H1 (cell line): ENCODE data around the gene CLCA1.

ENCODE experiments used
- ASH2L ChIP-seq: fragments of 200-600, 300-600 bp; sonication (generic); IDR thresholded peaks from one replicate; pipeline ENCODE4 v1.7.1; 2017; ENCODE audit warnings: low read length
- CBX8 ChIP-seq: fragments of 300-800, 300-1000 bp; sonication (generic); IDR thresholded peaks from 2 replicates; pipeline ENCODE4 v1.7.1; 2016; ENCODE audit warnings: low read depth, low read length, borderline replicate concordance
- CHD1 ChIP-seq: IDR thresholded peaks from 2 replicates; pipeline ENCODE4 v1.6.1; 2012; ENCODE audit warnings: low read depth, low read length, improper control_type of control experiment
- EP300 ChIP-seq, 2 experiments: IDR thresholded peaks; 1 replicate in 1 of 2; 2 replicates in 1 of 2; pipeline ENCODE4 v1.6.1; 2011 to 2012; ENCODE audit warnings: low read depth in 2 of 2, low read length in 2 of 2, mild to moderate bottlenecking in 2 of 2, borderline replicate concordance in 1 of 2, inconsistent platforms in 1 of 2, moderate library complexity in 1 of 2
- KDM1A ChIP-seq: fragments of 200-600, 300-600 bp; sonication (generic); IDR thresholded peaks from 2 replicates; pipeline ENCODE4 v1.7.1; 2016; ENCODE audit warnings: mild to moderate bottlenecking, low read length, borderline replicate concordance
- RXRA ChIP-seq: IDR thresholded peaks from 2 replicates; pipeline ENCODE4 v1.6.1; 2011; ENCODE audit warnings: low read depth, mild to moderate bottlenecking, low read length, moderate library complexity; ENCODE audit not compliant: insufficient read depth
- ZNF274 ChIP-seq: IDR thresholded peaks from 2 replicates; pipeline ENCODE4 v1.7.0; 2012; ENCODE audit warnings: low read length, borderline replicate concordance; ENCODE audit errors: extremely low read depth
- TF ChIP-seq, protein P1 (sequence below): IDR thresholded peaks from 2 replicates; pipeline ENCODE4 v1.6.1; 2011; ENCODE audit warnings: low read depth, mild to moderate bottlenecking, low read length; ENCODE audit not compliant: insufficient read depth

DNA sequence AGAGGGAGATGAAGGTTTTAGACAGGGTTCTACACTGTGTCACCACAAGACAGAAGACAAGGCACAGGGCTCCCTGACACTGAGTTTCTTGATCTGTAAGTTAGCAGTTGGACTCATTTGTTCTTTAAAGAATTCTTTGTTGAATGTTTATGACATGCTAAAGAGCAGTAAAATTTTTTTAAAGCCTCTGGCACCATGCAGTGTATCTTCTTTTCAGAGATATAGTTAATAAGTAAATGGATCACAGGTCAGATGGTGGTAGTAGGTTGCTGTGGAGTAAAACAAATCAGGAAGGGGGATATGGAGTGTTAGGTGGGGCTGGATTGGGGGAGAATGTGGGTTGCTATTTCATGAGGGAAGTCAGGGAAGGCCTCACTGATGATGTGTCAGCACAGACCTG, 80.1 kb downstream of the CLCA1 start:
- TF ChIP-seq, protein P1, sequence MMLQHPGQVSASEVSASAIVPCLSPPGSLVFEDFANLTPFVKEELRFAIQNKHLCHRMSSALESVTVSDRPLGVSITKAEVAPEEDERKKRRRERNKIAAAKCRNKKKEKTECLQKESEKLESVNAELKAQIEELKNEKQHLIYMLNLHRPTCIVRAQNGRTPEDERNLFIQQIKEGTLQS, result no peak
- TF ChIP-seq CBX8, result no peak
- no peak for TF ChIP-seq CHD1
- TF ChIP-seq RXRA, result no peak
- no peak for TF ChIP-seq EP300 (IDR thresholded peaks at IDR 0.05; ENCODE audit: borderline replicate concordance in 1 of 2, low read depth in 2 of 2, low read length in 2 of 2)
- TF ChIP-seq KDM1A, result no peak
- no peak for TF ChIP-seq ZNF274
- TF ChIP-seq ASH2L, result no peak
